GM19043 (cell line): ENCODE data around the gene ANXA2R.
A peak's percentile ranks its signal among the peaks of the same experiment; 100 is the strongest.
"Not testable (repeated sequence)": the region's sequence is repeated elsewhere in the genome, so short reads cannot be mapped to it uniquely, and the experiment has no call there.

ENCODE experiments used
- ATAC-seq: cut with Tn5 transposase; IDR thresholded peaks from one replicate; pipeline ENCODE4 v1.9.1; 2021; ENCODE audit warnings: low read depth; ENCODE audit not compliant: unreplicated experiment

Gene ANXA2R

GRCh38 chr5:43036856-43037635 lies 3.1 kb downstream of the ANXA2R start:
- ATAC-seq, result no peak

- no peak for ATAC-seq
Measured at GRCh38 chr5:43036409-43036808, 3.7 kb downstream of the ANXA2R start.

- no peak for ATAC-seq
Measured at GRCh38 chr5:43034591-43034968, 5.5 kb downstream of the ANXA2R start.

DNA sequence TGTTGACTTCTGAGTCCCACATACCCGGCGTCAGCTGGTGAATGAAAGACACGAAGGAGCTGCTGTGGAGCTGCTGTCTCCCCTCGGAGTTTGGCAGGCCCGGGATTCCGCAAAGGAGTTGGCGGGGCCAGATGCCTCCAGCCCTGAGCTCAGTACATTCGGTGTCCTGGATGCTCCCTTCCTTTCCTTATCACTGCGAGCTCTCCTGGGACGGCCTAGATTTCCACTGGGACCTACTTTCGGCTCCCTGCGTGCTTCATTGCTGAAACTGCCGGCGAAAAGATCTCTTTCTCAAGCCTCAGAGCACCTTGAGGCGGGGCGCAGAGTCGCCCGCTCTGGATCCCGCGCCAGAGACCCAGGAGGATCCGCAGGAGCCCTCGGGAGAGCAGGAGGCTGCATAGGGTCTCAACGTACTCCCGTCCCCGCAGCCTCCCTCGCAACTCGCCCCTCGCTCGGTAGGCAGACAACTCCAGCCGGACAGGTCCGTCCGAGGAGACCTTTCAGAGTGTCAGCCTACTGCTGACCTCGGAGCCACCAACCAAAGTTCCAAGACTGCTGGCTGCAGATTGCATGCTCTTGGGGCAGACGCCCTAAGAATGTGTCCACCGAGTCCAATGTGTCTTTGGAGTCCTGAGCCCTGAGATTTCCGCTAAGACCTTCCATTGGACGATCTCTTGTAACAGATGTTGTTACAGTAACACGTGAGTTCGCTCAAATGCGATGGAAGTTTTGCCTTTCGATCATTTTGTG lies 6.1 kb downstream of the ANXA2R start:
- no peak for ATAC-seq

- ATAC-seq, result no peak
Measured at GRCh38 chr5:43027054-43027785, 12.9 kb downstream of the ANXA2R start.

GRCh38 chr5:43025184-43025950 lies 14.8 kb downstream of the ANXA2R start:
- ATAC-seq, result not testable (repeated sequence)

DNA sequence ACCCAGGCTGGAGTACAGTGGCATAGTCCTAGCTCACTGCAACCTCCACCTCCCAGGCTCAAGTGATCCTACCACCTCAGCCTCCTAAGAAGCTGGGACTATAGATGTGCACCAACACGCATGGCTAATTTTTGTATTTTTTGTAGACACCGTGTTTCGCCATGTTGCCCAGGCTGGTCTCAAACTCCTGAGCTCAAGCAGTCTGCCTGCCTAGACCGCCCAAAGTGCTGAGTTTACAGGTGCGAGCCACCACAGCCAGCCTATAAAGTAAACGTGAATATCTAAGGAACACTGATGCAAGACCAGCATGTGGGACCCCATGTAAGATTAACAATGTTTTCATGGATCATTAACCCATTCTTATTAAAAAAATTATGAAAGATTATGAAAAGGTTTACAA lies 15.9 kb downstream of the ANXA2R start:
- no peak for ATAC-seq

DNA sequence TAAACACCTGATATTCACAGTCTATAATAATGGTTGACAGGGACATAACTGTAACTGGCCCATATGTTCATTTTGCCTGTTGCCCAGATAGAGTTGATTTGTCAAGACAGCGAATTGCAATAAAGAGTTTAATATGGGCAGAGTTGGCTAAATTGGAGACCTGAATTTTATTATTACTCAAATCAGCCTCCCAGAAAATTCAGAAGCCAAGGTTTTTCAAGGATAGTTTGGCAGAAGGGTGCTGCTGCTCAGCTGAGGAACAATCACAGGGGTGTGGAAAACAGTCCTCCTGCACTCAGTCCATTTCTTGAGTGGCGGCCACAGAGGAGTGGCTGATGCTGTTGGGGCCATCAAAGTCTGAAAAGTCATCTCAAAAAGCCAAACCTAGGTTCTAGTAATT lies 19.0 kb downstream of the ANXA2R start:
- ATAC-seq, result no peak

DNA sequence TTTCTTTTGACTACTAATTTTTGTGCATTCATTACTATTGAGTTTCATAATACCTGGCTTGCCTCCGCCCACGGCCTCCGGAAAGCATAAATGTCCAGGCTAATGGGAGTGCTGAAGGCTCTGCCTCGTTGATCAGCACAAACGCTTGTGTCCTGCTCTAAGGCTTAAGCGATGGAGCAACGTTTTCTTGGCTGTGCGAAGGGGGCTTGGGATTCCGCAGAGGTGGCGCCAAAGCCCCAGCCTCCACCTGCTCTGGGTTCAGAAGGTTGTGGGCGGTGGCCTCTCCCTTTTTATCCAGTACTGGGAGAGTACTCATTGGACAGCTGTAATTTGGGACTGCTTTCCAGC lies 19.7 kb downstream of the ANXA2R start:
- peak; percentile 11 for ATAC-seq

DNA sequence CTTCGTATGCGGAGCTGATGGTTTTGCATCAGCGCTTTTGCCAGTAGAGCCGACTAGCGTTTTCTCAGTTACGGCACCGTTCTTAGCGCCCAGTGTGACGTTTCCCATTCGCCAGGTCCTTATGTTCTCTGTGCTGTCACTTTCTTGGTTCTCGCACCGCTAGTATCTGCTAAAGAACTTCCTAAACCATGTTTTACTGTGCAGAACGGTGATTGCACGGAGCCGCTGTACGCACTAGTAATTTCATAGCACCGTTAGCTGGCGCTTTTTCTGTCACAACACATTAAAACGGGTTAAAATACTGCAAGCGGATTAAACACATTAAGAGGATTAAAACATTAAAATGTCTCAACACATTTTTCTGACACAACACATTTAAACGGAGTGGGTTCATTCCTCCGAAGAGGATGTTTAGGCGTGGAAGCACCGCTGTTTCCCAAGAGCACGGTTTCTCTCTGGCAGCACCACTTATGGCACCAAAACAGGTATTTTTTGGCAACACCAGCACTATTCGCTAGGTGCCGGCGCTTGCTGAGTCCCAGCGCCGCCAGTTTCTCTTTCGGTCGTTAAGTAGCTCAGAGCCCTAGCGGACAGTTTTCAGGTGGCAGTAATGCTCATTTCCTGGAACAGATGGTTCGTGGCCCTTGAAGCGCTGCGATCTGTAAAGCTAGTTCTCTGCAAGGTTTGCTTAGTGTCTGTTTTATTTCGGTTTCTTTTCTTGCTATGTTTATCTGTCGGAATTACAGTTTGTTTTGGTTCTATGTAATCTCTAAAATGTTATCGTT lies 20.3 kb downstream of the ANXA2R start:
- ATAC-seq, result peak; percentile 68

GRCh38 chr5:43019291-43019613 lies 20.9 kb downstream of the ANXA2R start:
- no peak for ATAC-seq

DNA sequence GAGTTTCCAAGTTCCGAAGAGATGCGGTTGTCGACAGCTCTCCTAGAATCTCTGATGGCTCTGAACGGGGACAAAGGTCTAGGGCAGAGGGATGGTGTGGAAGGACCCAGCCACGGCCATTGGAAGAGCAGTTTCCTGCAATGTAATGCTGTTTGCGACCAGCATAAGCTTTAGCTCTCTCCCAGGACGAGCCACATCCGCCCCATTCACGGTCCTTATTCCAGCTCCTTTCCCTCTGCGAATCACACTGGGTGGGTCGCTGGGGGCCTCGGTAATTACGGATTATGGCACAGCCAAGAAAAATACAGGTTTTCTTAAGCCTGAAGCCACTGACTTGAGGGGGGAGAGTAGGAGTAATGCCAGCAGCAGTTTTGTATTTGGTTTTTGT lies 22.7 kb downstream of the ANXA2R start:
- ATAC-seq, result no peak

DNA sequence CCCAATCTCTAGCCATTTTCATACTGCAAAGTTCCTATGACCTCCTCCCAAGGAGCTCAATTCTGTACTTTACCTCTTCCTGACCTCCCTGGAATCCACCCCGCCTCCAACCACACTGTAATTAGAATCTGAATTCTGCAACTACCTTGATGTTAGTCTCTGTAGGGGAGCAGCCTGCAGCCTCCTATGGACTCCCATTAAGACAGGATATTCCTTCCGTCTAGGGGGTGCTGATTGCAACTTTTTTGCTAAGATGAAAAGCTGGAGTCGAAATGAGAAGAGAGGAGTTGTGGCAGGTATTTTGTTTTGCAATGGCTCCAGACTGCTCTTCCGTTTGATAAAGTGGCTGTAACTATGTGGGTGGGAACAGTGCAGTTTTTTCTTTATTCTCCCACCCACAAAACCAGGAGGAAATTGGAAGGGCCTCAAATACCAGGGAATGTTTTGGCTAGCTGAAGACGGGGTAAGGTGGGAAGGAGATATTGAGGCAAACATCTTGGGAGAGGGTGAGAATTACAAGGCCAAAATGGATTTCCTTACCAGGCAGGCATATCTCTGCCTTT lies 23.8 kb downstream of the ANXA2R start:
- ATAC-seq, result no peak

GRCh38 chr5:43014522-43014921 lies 25.6 kb downstream of the ANXA2R start:
- no peak for ATAC-seq

DNA sequence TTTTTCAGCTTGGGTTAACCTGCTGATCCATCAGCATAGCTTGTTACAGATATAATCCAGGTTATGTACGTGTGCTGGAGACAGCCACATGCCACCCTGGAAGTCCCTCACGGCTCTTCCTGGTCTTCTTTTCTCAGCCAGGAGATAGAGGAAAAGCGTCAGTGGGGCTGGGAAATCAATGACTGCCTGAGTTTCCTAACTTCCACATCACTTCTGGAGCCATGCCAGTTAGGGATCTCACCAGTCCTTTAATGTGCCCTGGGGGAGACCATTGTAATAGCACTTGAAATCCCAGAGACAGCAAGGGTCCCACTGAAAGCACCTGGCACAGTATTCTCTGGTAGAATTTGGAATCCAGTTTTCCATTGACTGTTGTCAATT lies 29.2 kb downstream of the ANXA2R start:
- ATAC-seq, result no peak

DNA sequence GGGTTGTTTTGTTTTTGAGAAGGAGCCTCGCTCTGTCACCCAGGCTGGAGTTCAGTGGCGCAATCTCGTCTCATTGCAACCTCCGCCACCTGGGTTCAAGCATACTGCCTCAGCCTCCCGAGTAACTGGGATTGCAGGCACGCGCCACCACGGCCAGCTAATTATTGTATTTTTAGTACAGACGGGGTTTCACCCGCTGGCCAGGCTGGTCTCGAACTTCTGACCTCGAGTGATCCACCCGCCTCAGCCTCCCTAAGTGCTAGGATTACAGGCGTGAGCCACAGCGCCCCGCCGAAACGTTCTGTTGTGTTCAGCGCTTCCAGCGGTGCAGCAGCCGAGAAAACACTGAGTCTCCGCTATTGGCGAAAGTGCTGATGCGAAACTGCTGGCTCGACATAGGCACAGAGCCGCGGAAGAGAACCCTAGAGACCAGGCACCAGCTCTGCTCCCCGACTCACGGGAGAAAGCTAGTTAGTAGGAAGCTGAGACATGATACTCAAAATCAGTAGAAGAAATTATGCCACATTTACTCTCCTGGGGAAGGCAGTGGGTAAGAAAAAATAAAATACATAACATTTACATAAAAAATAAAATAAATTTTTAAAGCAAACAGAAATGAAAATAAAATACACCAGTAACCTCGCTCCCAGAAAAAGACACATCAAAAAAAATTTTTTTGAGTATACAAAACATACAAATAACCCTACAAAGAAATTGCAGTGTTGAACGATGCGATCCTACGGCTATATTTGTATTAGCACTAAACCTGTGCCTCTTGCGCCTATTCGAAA lies 31.6 kb downstream of the ANXA2R start:
- ATAC-seq, result peak; percentile 37

DNA sequence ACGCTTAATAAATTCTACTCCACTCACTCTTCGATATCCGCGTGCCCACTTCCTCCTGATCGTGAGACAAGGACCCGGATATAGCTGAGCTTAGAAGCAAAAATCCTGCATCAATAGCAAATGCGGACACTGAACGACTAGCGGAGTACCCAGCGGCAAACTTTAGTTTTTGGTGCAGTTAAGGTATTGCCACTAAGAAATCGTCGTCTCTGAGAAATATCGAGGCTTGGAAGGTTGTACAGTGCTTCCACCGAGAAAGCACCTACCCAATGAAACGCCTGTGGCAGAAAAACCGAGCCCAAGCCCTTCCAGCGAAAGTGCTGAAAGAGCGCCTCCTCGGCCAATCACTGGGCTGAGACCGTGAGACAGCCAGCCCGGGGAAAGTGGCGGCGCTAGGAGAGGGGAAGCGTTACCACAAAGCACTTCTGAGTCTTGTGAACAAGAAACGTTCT lies 32.2 kb downstream of the ANXA2R start:
- ATAC-seq, result peak; percentile 37

GRCh38 chr5:43007246-43007910 lies 32.7 kb downstream of the ANXA2R start:
- ATAC-seq, result no peak
